ENCODE results near the gene MPPED2.

DNA sequence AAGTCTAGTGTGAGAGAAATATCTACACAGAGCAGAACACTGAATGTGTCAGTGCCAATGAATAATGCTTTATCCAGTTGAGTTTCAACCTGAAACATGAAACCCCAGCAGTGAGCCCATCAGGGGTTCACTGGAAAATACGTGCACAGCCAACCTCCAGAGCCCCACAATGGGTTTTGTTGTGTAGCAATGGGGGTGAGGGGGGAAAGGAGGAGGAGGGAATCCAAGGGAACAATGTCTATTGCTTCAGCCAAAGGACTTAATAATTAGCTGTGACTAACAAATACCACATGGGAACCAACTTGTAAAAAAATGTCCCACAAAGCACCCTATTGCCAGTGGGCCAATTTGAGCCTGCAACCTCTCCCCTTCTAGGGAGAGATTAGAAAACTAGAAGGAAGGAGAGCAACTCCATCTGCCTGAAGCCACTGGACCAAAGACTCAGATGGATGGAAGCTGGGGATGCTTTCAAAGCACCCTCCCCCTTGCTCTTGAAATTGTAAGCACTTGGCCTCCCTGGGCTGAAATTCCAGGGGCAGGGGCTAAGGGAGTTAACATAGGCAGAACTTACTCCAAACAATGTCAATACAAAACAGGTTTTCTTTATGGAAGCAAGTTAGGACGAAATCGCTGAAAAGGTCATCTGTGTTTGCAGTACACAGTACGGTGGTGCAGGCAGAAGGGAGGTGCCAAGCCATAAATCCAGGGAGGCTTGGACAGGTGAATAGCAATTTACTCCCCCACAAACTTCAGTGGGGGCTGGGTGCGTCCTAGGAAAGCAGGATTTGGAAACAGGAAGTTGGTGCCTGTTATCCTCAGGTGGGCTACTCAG is 163.5 kb downstream of the MPPED2 start:
- peak; percentile 99 for TF ChIP-seq EP300 (IDR thresholded peaks at IDR 0.05; ENCODE audit: borderline replicate concordance)
- TF ChIP-seq CEBPB (IDR thresholded peaks at IDR 0.05) = peak; percentile 91
- TF ChIP-seq YY1 (IDR thresholded peaks at IDR 0.05; ENCODE audit: low read depth) = peak; percentile 60; the same call in 1 of the 2 replicates
- TF ChIP-seq TCF12 (IDR thresholded peaks at IDR 0.05; ENCODE audit: low read depth) = peak; percentile 99
- no peak for TF ChIP-seq MAX (IDR thresholded peaks at IDR 0.05)
- TF ChIP-seq REST (IDR thresholded peaks at IDR 0.05; ENCODE audit: low read depth) = no peak

Data from Ishikawa (cell line).